Liver (tissue), 3 donors: ENCODE results near the gene OLIG2.

ENCODE experiments used
- ATF3 ChIP-seq: IDR thresholded peaks from 2 replicates; pipeline ENCODE4 v1.6.1; 2016; ENCODE audit warnings: antibody characterized with exemption
- CTCF ChIP-seq: fragments of 150-350 bp; IDR thresholded peaks from 2 replicates; pipeline ENCODE4 v1.5.1; 2017; ENCODE audit warnings: improper control_type of control experiment, low read depth, low read length; ENCODE audit not compliant: missing input control
- JUND ChIP-seq, 2 donors: IDR thresholded peaks; 2 replicates each; pipeline ENCODE4 v1.6.1; 2016; ENCODE audit warnings: antibody characterized with exemption in 2 of 2
- REST ChIP-seq: IDR thresholded peaks from 2 replicates; pipeline ENCODE4 v1.6.1; 2016; ENCODE audit warnings: antibody characterized with exemption, mild to moderate bottlenecking
- RXRA ChIP-seq, 2 donors: IDR thresholded peaks; 2 replicates each; pipeline ENCODE4 v1.6.1; 2017 to 2018; ENCODE audit warnings: antibody characterized with exemption in 2 of 2, mild to moderate bottlenecking in 1 of 2
- SP1 ChIP-seq: IDR thresholded peaks from 2 replicates; pipeline ENCODE4 v1.6.1; 2018; ENCODE audit warnings: antibody characterized with exemption, mild to moderate bottlenecking
- TAF1 ChIP-seq: conservative IDR thresholded peaks from 2 replicates; pipeline ENCODE4 v1.6.1; 2016; ENCODE audit warnings: antibody characterized with exemption, mild to moderate bottlenecking
- ZBTB33 ChIP-seq: IDR thresholded peaks from 2 replicates; pipeline ENCODE4 v1.6.1; 2016; ENCODE audit warnings: antibody characterized with exemption
- donor health status: healthy.
- donor health status: healthy.

GRCh38 chr21:33007747-33008146 is 18.0 kb upstream of the OLIG2 start:
- no peak for TF ChIP-seq CTCF
- TF ChIP-seq TAF1 = no peak
- no peak for TF ChIP-seq REST
- no peak for TF ChIP-seq JUND (IDR thresholded peaks at IDR 0.05)
- no peak for TF ChIP-seq ATF3
- TF ChIP-seq SP1 = no peak
- no peak for TF ChIP-seq RXRA (IDR thresholded peaks at IDR 0.05)
- TF ChIP-seq ZBTB33 = no peak
